ENCODE results near the gene RSPH1.

Gene RSPH1

GRCh38 chr21:42437786-42438185 lies 58.2 kb downstream of the RSPH1 start:
- TF ChIP-seq CTCF (conservative IDR thresholded peaks at IDR 0.05; ENCODE audit: low read length) = no peak
- no peak for TF ChIP-seq EZH2phosphoT487 (IDR thresholded peaks at IDR 0.05; ENCODE audit: borderline replicate concordance)
- Histone ChIP-seq H3K27me3 (ENCODE audit: insufficient read depth, low read length, poor library complexity, severe bottlenecking) (no peaks in the 10 kb centered on the region), H4K20me1 (ENCODE audit: insufficient read depth, low read length, poor library complexity, severe bottlenecking) (no peaks in the 10 kb centered on the region)

GRCh38 chr21:42436914-42437313 lies 59.1 kb downstream of the RSPH1 start:
- H3K4me3 ChIP-seq (ENCODE audit: low read length, poor library complexity, severe bottlenecking) = no peak overlapping the region
- H3K79me2 ChIP-seq (ENCODE audit: insufficient read depth, low read length) = no peaks in the 10 kb centered on the region
- TF ChIP-seq CTCF (conservative IDR thresholded peaks at IDR 0.05; ENCODE audit: low read length) (no peak), EZH2phosphoT487 (IDR thresholded peaks at IDR 0.05; ENCODE audit: borderline replicate concordance) (no peak)

More at GRCh38 chr21:42437786-42438185, 58.2 kb downstream of the RSPH1 start:
- Histone ChIP-seq H3K9ac (ENCODE audit: low read depth, low read length, poor library complexity, severe bottlenecking) (no peak overlapping the region), H3K4me2 (ENCODE audit: low read depth, low read length, poor library complexity, severe bottlenecking) (no peak overlapping the region), H3K36me3 (ENCODE audit: insufficient read depth, low read length) (peaks cover 31% of the 10 kb centered on the region; the same call in 1 of the 2 replicates), H3K9me2 (replicated peaks; ENCODE audit: low read depth, low read length) (no peaks in the 10 kb centered on the region), H3K79me2 (ENCODE audit: insufficient read depth, low read length) (no peaks in the 10 kb centered on the region), H3K4me3 (ENCODE audit: low read length, poor library complexity, severe bottlenecking) (no peak overlapping the region), H3K9me3 (ENCODE audit: insufficient read depth, low read depth, low read length) (peaks cover 5% of the 10 kb centered on the region; the same call in 1 of the 2 replicates), H2AFZ (ENCODE audit: low read length) (no peak overlapping the region), H3K4me1 (ENCODE audit: insufficient read depth, low read length, poor library complexity, severe bottlenecking) (no peaks in the 10 kb centered on the region), H3F3A (ENCODE audit: low read depth) (no peaks in the 10 kb centered on the region)

GRCh38 chr21:42435833-42436232 lies 60.2 kb downstream of the RSPH1 start:
- Histone ChIP-seq H3F3A (ENCODE audit: low read depth) (no peaks in the 10 kb centered on the region), H3K27me3 (ENCODE audit: insufficient read depth, low read length, poor library complexity, severe bottlenecking) (no peaks in the 10 kb centered on the region), H3K9me3 (ENCODE audit: insufficient read depth, low read depth, low read length) (peaks cover 13% of the 10 kb centered on the region), H3K79me2 (ENCODE audit: insufficient read depth, low read length) (no peaks in the 10 kb centered on the region), H3K36me3 (ENCODE audit: insufficient read depth, low read length) (peaks cover 41% of the 10 kb centered on the region; the same call in 1 of the 2 replicates), H2AFZ (ENCODE audit: low read length) (no peak overlapping the region), H3K4me2 (ENCODE audit: low read depth, low read length, poor library complexity, severe bottlenecking) (no peak overlapping the region), H4K20me1 (ENCODE audit: insufficient read depth, low read length, poor library complexity, severe bottlenecking) (no peaks in the 10 kb centered on the region), H3K4me1 (ENCODE audit: insufficient read depth, low read length, poor library complexity, severe bottlenecking) (no peaks in the 10 kb centered on the region), H3K4me3 (ENCODE audit: low read length, poor library complexity, severe bottlenecking) (no peak overlapping the region), H3K9ac (ENCODE audit: low read depth, low read length, poor library complexity, severe bottlenecking) (no peak overlapping the region), H3K9me2 (replicated peaks; ENCODE audit: low read depth, low read length) (no peaks in the 10 kb centered on the region)
- TF ChIP-seq CTCF (conservative IDR thresholded peaks at IDR 0.05; ENCODE audit: low read length) = no peak
- TF ChIP-seq EZH2phosphoT487 (IDR thresholded peaks at IDR 0.05; ENCODE audit: borderline replicate concordance) = no peak

More at GRCh38 chr21:42436914-42437313, 59.1 kb downstream of the RSPH1 start:
- no peak overlapping the region for H2AFZ ChIP-seq (ENCODE audit: low read length)
- H4K20me1 ChIP-seq (ENCODE audit: insufficient read depth, low read length, poor library complexity, severe bottlenecking) = no peaks in the 10 kb centered on the region
- no peaks in the 10 kb centered on the region for H3F3A ChIP-seq (ENCODE audit: low read depth)
- H3K9me3 ChIP-seq (ENCODE audit: insufficient read depth, low read depth, low read length) = peaks cover 13% of the 10 kb centered on the region
- no peaks in the 10 kb centered on the region for H3K9me2 ChIP-seq (replicated peaks; ENCODE audit: low read depth, low read length)
- no peak overlapping the region for H3K4me2 ChIP-seq (ENCODE audit: low read depth, low read length, poor library complexity, severe bottlenecking)
- H3K4me1 ChIP-seq (ENCODE audit: insufficient read depth, low read length, poor library complexity, severe bottlenecking) = no peaks in the 10 kb centered on the region
- H3K36me3 ChIP-seq (ENCODE audit: insufficient read depth, low read length) = peaks cover 39% of the 10 kb centered on the region; the same call in 1 of the 2 replicates
- no peak overlapping the region for H3K9ac ChIP-seq (ENCODE audit: low read depth, low read length, poor library complexity, severe bottlenecking)
- no peaks in the 10 kb centered on the region for H3K27me3 ChIP-seq (ENCODE audit: insufficient read depth, low read length, poor library complexity, severe bottlenecking)
